OCI-LY3 (cell line): ENCODE data around the gene HAUS7.

Experiments
- H2AFZ ChIP-seq: fragments of 200-600, 300-600 bp; shearing (Covaris generic); 2 replicates; pipeline ENCODE4 v1.6.0; 2014; ENCODE audit warnings: antibody characterized with exemption, low read depth, low read length
- H3K27ac ChIP-seq: fragments of 200-600, 300-600 bp; sonication (generic); 2 replicates; pipeline ENCODE4 v1.5.1; 2014; ENCODE audit warnings: mild to moderate bottlenecking, low read length, moderate library complexity, mixed read lengths
- H3K27me3 ChIP-seq: fragments of 200-600, 300-600 bp; sonication (generic); 2 replicates; pipeline ENCODE4 v1.6.1; 2014; ENCODE audit warnings: low read depth, low read length, mixed read lengths
- H3K36me3 ChIP-seq: fragments of 200-600, 300-600 bp; sonication (generic); replicated peaks from 2 replicates; pipeline ENCODE3; 2014; ENCODE audit warnings: low read depth, low read length, mixed read lengths
- H3K4me1 ChIP-seq: fragments of 300-600, 200-600 bp; sonication (generic); 2 replicates; pipeline ENCODE4 v1.6.1; 2014; ENCODE audit warnings: low read length, mixed read lengths
- H3K4me2 ChIP-seq: fragments of 200-600, 300-600 bp; sonication (generic); 2 replicates; pipeline ENCODE4 v1.6.1; 2014; ENCODE audit warnings: low read length, mixed read lengths
- H3K4me3 ChIP-seq: fragments of 300-600, 200-600 bp; sonication (generic); 2 replicates; pipeline ENCODE4 v1.5.1; 2014; ENCODE audit warnings: antibody characterized with exemption, mild to moderate bottlenecking, low read length, moderate library complexity
- H3K79me2 ChIP-seq: fragments of 300-600, 200-600 bp; shearing (Covaris generic); 2 replicates; pipeline ENCODE4 v1.6.1; 2014; ENCODE audit warnings: mild to moderate bottlenecking, low read length, mixed read lengths
- H3K9ac ChIP-seq: fragments of 300-600, 200-600 bp; shearing (Covaris generic); 2 replicates; pipeline ENCODE4 v1.6.0; 2014; ENCODE audit warnings: mild to moderate bottlenecking, low read length, moderate library complexity
- H3K9me3 ChIP-seq: fragments of 200-600, 300-600 bp; shearing (Covaris generic); 2 replicates; pipeline ENCODE4 v1.6.1; 2014; ENCODE audit warnings: low read length, mixed read lengths; ENCODE audit not compliant: insufficient read depth
- H4K20me1 ChIP-seq: fragments of 200-600, 300-600 bp; sonication (generic); 2 replicates; pipeline ENCODE4 v1.6.1; 2016; ENCODE audit warnings: low read length, mixed read lengths; ENCODE audit not compliant: insufficient read depth
- EZH2phosphoT487 ChIP-seq: fragments of 200-600 bp; shearing (Covaris generic); IDR thresholded peaks from 2 replicates; pipeline ENCODE4 v1.6.1; 2018; ENCODE audit warnings: antibody characterized with exemption, mixed run types, low read depth
- TF ChIP-seq, protein P1 (sequence below): fragments of 200-600, 300-600 bp; sonication (generic); IDR thresholded peaks from 2 replicates; pipeline ENCODE4 v1.5.1; 2014; ENCODE audit warnings: antibody characterized with exemption, low read length, low read depth

HAUS7 gene

DNA sequence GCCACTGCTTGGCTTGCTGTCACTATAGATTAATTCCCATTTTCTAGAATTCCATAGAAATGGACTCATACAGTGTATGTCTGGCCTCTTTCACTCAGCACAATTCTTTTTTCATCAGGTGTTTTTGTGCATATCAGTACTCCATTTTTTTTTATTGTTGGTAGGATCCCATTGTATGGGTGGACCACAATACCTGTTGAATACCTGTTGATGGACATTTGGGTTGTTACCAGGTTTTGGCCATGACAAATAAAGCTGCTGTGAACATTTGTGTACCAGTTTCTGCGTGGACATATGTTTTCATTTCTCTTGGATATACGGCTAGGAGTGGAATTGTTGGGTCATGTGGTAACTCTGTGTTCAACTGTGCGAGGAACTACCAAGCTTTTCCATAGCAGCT lies 44.2 kb downstream of the HAUS7 start:
- Histone ChIP-seq H3K4me3 (no peak overlapping the region), H3K9me3 (no peaks in the 10 kb centered on the region), H3K27me3 (no peaks in the 10 kb centered on the region), H3K36me3 (no peaks in the 10 kb centered on the region), H3K4me1 (no peaks in the 10 kb centered on the region), H3K27ac (no peak overlapping the region), H3K9ac (no peak overlapping the region), H3K79me2 (no peaks in the 10 kb centered on the region), H3K4me2 (no peak overlapping the region), H2AFZ (no peak overlapping the region), H4K20me1 (no peaks in the 10 kb centered on the region)
- TF ChIP-seq, protein P1, sequence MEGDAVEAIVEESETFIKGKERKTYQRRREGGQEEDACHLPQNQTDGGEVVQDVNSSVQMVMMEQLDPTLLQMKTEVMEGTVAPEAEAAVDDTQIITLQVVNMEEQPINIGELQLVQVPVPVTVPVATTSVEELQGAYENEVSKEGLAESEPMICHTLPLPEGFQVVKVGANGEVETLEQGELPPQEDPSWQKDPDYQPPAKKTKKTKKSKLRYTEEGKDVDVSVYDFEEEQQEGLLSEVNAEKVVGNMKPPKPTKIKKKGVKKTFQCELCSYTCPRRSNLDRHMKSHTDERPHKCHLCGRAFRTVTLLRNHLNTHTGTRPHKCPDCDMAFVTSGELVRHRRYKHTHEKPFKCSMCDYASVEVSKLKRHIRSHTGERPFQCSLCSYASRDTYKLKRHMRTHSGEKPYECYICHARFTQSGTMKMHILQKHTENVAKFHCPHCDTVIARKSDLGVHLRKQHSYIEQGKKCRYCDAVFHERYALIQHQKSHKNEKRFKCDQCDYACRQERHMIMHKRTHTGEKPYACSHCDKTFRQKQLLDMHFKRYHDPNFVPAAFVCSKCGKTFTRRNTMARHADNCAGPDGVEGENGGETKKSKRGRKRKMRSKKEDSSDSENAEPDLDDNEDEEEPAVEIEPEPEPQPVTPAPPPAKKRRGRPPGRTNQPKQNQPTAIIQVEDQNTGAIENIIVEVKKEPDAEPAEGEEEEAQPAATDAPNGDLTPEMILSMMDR, result no peak
- TF ChIP-seq EZH2phosphoT487, result no peak

DNA sequence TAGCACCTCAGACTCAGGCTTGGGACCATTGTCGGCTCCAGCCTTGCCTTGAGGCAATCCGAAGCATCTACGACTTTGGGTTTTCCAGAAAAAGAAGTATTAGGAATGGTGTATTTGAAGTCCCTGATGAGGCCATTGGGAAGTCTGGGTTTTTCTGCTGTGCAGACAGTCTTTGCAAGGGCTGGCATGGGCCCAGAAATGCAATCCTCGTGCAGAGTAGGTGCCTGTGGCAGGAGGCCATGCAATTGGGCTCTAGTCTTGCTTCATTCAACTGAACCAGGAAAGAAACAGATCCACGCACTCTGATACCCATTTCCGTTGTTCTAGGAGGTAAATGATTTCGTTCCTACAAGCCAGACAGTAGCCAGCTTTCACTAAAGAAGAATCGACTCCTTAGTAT lies 46.7 kb downstream of the HAUS7 start:
- Histone ChIP-seq H3K27ac (no peak overlapping the region), H3K4me1 (no peaks in the 10 kb centered on the region), H2AFZ (no peak overlapping the region), H3K9ac (no peak overlapping the region), H3K79me2 (no peaks in the 10 kb centered on the region), H3K4me3 (no peak overlapping the region), H3K36me3 (no peaks in the 10 kb centered on the region), H3K27me3 (no peaks in the 10 kb centered on the region), H3K4me2 (no peak overlapping the region), H3K9me3 (no peaks in the 10 kb centered on the region), H4K20me1 (no peaks in the 10 kb centered on the region)
- no peak for TF ChIP-seq EZH2phosphoT487
- TF ChIP-seq, protein P1, result no peak

DNA sequence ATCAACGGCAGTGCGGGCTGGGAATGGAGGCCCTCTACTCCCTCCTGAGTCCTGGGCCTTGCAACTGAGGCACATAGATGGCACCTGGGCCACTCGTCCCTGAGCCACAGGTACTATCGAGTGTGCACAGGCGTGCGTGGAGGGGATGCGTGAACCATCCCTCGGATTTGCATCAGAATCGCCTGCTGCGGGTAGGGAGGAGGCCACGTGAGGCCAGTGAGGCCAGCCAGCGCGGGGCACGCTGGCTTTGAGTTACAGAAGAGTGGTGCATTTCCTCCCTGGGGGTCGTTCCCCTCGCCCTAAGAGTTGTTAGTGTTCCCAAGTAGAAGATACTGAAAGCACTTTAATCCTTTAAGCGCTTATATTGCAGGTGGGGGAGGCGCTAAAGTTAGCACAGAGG lies 48.5 kb downstream of the HAUS7 start:
- Histone ChIP-seq H3K79me2 (no peaks in the 10 kb centered on the region), H3K9ac (no peak overlapping the region), H3K27ac (no peak overlapping the region), H4K20me1 (no peaks in the 10 kb centered on the region), H3K4me1 (no peaks in the 10 kb centered on the region), H3K9me3 (no peaks in the 10 kb centered on the region), H3K4me3 (no peak overlapping the region), H2AFZ (no peak overlapping the region), H3K27me3 (no peaks in the 10 kb centered on the region), H3K36me3 (no peaks in the 10 kb centered on the region), H3K4me2 (no peak overlapping the region)
- no peak for TF ChIP-seq EZH2phosphoT487
- TF ChIP-seq, protein P1, result no peak

GRCh38 chrX:153420851-153421599 lies 49.4 kb downstream of the HAUS7 start:
- H3K27me3 ChIP-seq, result no peaks in the 10 kb centered on the region
- no peaks in the 10 kb centered on the region for H4K20me1 ChIP-seq
- no peaks in the 10 kb centered on the region for H3K79me2 ChIP-seq
- no peak overlapping the region for H3K4me2 ChIP-seq
- H3K36me3 ChIP-seq, result no peaks in the 10 kb centered on the region
- TF ChIP-seq, protein P1, result no peak
- no peak for TF ChIP-seq EZH2phosphoT487
- no peak overlapping the region for H3K27ac ChIP-seq
- no peaks in the 10 kb centered on the region for H3K9me3 ChIP-seq
- H2AFZ ChIP-seq, result no peak overlapping the region
- H3K9ac ChIP-seq, result no peak overlapping the region
- H3K4me1 ChIP-seq, result no peaks in the 10 kb centered on the region
- no peak overlapping the region for H3K4me3 ChIP-seq
